ENCODE measurements around the gene IGF2R.

DNA sequence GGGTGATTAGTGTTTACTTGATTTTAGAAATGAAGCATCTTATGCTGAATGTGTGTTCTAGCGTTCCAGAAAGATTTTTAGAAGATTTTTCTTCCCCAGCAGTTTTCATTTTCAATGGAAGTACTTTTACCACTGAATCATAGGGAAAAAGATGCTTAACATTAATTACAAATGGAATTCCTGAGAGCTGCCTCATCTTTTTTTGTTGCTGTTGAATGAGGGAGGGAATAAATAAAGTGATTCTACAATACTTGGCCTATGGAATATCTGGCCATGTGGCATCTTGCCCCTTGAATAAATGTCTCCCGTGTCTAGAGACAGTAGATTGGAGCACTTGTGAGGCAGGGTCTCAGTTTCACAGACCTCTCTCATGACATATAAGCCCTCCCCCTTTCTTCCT is 108.6 kb downstream of the IGF2R start:
- no peak for TF ChIP-seq CTCF (IDR thresholded peaks at IDR 0.05)
- TF ChIP-seq POLR2A (IDR thresholded peaks at IDR 0.05) = no peak
- TF ChIP-seq POLR2AphosphoS5 (IDR thresholded peaks at IDR 0.05; ENCODE audit: insufficient read depth in 1 of 2, low read depth in 1 of 2) = no peak

All from vagina (tissue), 2 donors.